Activated CD8-positive, alpha-beta memory T cell treated with anti-CD3 and anti-CD28 coated beads, Interleukin-2, amount 10 ng/mL, durations not matched to agents 7 days and 5 days (primary cell): ENCODE results near the gene KLHL3. TPM values are rescaled to one million over a fixed set of nuclear protein-coding genes. Genes with fewer than 3 reads are reported as not detected.

Experiments
- ATAC-seq: fragments of 150-1000 bp; cut with Tn5 transposase; one replicate; pipeline ENCODE4 v1.10.0; 2021; ENCODE audit warnings: moderate library complexity
- CTCF ChIA-PET: fragments of 350-600 bp; sonication (Branson Sonifier 250); formaldehyde crosslinking; loops from one replicate; lab custom pipeline; 2021; ENCODE audit warnings: antibody characterized with exemption; lab: Charles Lee
- DNase-seq: peaks from one replicate; pipeline ENCODE4 v3.0.0-alpha.2; 2020
- H3K27ac Mint-ChIP-seq: one replicate; pipeline ENCODE4 v1.8.0; 2021; ENCODE audit warnings: mild to moderate bottlenecking, mixed read lengths
- H3K27me3 Mint-ChIP-seq: one replicate; pipeline ENCODE4 v1.8.0; 2021; ENCODE audit warnings: mixed read lengths
- H3K36me3 Mint-ChIP-seq: one replicate; pipeline ENCODE4 v1.8.0; 2021; ENCODE audit warnings: mild to moderate bottlenecking, mixed read lengths
- H3K4me1 Mint-ChIP-seq: one replicate; pipeline ENCODE4 v1.8.0; 2021; ENCODE audit warnings: mixed read lengths
- H3K4me3 Mint-ChIP-seq: one replicate; pipeline ENCODE4 v1.8.0; 2021; ENCODE audit warnings: mild to moderate bottlenecking, moderate library complexity, mixed read lengths
- H3K9me3 Mint-ChIP-seq: one replicate; pipeline ENCODE4 v1.8.0; 2022; ENCODE audit warnings: low read depth, mixed read lengths
- microRNA-seq: library from miRNA; unstranded; fragments of <30 nt; microRNA quantifications from one replicate; pipeline ENCODE4 v1.2.0, GENCODE V29; 2022
- total RNA-seq, 2 experiments: library from RNA; stranded (reverse); gene quantifications; one replicate each; pipeline ENCODE4 v1.2.3, GENCODE V29; 2021

KLHL3 gene
- total RNA-seq, 2 experiments from 2014 or later = 3.0 to 5.7 TPM

DNA sequence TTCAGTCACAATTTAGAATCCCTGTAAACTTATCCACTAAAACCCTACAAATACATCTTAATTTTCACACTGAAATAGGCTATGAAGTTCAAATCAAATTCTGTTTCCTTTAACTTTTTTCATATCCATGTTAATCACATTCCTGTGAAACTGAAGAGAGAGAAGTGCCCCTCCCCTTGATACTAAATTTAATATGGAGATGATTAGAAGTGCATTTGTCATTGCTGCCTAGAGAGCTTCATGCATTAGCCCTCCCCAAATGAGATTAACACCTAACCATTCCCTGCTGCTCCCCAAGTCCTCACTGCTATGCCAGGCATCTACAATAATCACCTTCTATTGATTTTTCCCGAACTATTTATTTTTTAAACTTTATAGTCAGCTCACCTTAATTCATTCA lies 151.6 kb downstream of the KLHL3 start:
- DNase-seq (no peak), ATAC-seq (no peak)
- no peak overlapping the region for H3K4me3 Mint-ChIP-seq
- H3K4me1 Mint-ChIP-seq = peaks cover 5% of the 10 kb centered on the region
- H3K27ac Mint-ChIP-seq = no peak overlapping the region
- CTCF ChIA-PET = no interaction called here
- H3K27me3 Mint-ChIP-seq = peaks cover 27% of the 10 kb centered on the region
- no peaks in the 10 kb centered on the region for H3K36me3 Mint-ChIP-seq
- H3K9me3 Mint-ChIP-seq = no peaks in the 10 kb centered on the region

GRCh38 chr5:137583129-137583528 lies 152.8 kb downstream of the KLHL3 start:
- Mint-ChIP-seq H3K27me3 (peaks cover 20% of the 10 kb centered on the region), H3K27ac (no peak overlapping the region), H3K4me3 (no peak overlapping the region), H3K9me3 (no peaks in the 10 kb centered on the region), H3K36me3 (no peaks in the 10 kb centered on the region), H3K4me1 (no peaks in the 10 kb centered on the region)
- DNase-seq (no peak), ATAC-seq (no peak)
- CTCF ChIA-PET = no interaction called here

DNA sequence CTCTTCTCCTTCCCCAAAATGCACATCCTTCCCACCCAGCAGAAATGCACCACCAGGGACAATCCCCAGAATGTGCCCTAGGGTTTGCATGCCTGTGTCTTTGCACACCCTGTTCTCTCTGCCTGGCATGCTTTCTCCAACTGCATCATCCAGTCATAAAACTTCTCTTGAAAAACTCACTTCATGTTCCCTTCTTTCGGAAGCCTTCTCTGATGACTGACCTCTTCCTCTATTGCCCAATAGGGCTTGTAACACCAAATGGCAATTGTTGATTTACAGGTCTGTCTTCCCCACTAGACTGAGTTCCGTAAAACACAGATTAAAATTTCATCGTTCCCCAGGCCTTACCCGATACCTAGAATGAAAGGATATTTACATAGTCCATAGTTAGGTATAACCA lies 153.7 kb downstream of the KLHL3 start:
- no peak for ATAC-seq
- no peak for DNase-seq
- Mint-ChIP-seq H3K27ac (no peak overlapping the region), H3K27me3 (peaks cover 18% of the 10 kb centered on the region), H3K4me1 (no peaks in the 10 kb centered on the region), H3K4me3 (no peak overlapping the region), H3K9me3 (no peaks in the 10 kb centered on the region), H3K36me3 (no peaks in the 10 kb centered on the region)
- CTCF ChIA-PET = no interaction called here

DNA sequence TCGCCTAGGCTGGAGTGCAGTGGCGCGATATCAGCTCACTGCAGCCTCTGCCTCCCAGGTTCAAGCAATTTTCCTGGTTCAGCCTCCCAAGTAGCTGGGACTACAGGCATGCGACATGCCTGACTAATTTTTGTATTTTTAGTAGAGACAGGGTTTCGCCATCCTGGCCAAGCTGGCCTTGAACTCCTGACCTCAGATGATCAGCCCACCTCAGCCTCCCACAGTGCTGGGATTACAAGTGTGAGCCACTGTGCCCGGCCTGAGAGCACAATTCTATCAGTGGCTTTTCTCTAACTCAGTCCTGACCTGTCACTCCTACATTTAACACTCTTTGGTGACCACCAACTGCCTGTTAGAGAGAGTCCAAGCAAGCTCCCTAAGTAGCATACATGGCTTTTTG lies 154.1 kb downstream of the KLHL3 start:
- Mint-ChIP-seq H3K27ac (no peak overlapping the region), H3K9me3 (no peaks in the 10 kb centered on the region), H3K4me3 (no peak overlapping the region), H3K4me1 (no peaks in the 10 kb centered on the region), H3K27me3 (peaks cover 17% of the 10 kb centered on the region), H3K36me3 (no peaks in the 10 kb centered on the region)
- no peak for DNase-seq
- ATAC-seq = no peak
- CTCF ChIA-PET = no interaction called here

- peaks cover 17% of the 10 kb centered on the region for H3K27me3 Mint-ChIP-seq
- no peaks in the 10 kb centered on the region for H3K36me3 Mint-ChIP-seq
- no peaks in the 10 kb centered on the region for H3K9me3 Mint-ChIP-seq
- DNase-seq (no peak), ATAC-seq (no peak)
- CTCF ChIA-PET = no interaction called here
- H3K4me1 Mint-ChIP-seq = no peaks in the 10 kb centered on the region
- H3K4me3 Mint-ChIP-seq = no peak overlapping the region
- H3K27ac Mint-ChIP-seq = no peak overlapping the region
Observed at GRCh38 chr5:137580030-137580429, 155.9 kb downstream of the KLHL3 start.

GRCh38 chr5:137575847-137576246 lies 160.0 kb downstream of the KLHL3 start:
- CTCF ChIA-PET = no interaction called here
- peaks cover 27% of the 10 kb centered on the region for H3K27me3 Mint-ChIP-seq
- DNase-seq = no peak
- H3K27ac Mint-ChIP-seq = no peak overlapping the region
- no peaks in the 10 kb centered on the region for H3K9me3 Mint-ChIP-seq
- no peak for ATAC-seq
- no peaks in the 10 kb centered on the region for H3K4me1 Mint-ChIP-seq
- H3K36me3 Mint-ChIP-seq = no peaks in the 10 kb centered on the region
- H3K4me3 Mint-ChIP-seq = no peak overlapping the region

GRCh38 chr5:137575211-137575610 lies 160.7 kb downstream of the KLHL3 start:
- DNase-seq (no peak), ATAC-seq (no peak)
- peaks cover 27% of the 10 kb centered on the region for H3K27me3 Mint-ChIP-seq
- no peaks in the 10 kb centered on the region for H3K9me3 Mint-ChIP-seq
- CTCF ChIA-PET = no interaction called here
- no peaks in the 10 kb centered on the region for H3K36me3 Mint-ChIP-seq
- H3K4me3 Mint-ChIP-seq = no peak overlapping the region
- H3K27ac Mint-ChIP-seq = no peak overlapping the region
- H3K4me1 Mint-ChIP-seq = no peaks in the 10 kb centered on the region

GRCh38 chr5:137573376-137573775 lies 162.5 kb downstream of the KLHL3 start:
- peaks cover 26% of the 10 kb centered on the region for H3K27me3 Mint-ChIP-seq
- H3K27ac Mint-ChIP-seq = no peak overlapping the region
- CTCF ChIA-PET = no interaction called here
- H3K36me3 Mint-ChIP-seq = no peaks in the 10 kb centered on the region
- no peak overlapping the region for H3K4me3 Mint-ChIP-seq
- no peaks in the 10 kb centered on the region for H3K4me1 Mint-ChIP-seq
- DNase-seq (no peak), ATAC-seq (no peak)
- H3K9me3 Mint-ChIP-seq = no peaks in the 10 kb centered on the region

GRCh38 chr5:137572042-137572695 lies 163.7 kb downstream of the KLHL3 start:
- ATAC-seq (no peak), DNase-seq (no peak)
- Mint-ChIP-seq H3K27me3 (peaks cover 26% of the 10 kb centered on the region), H3K4me3 (no peak overlapping the region), H3K27ac (no peak overlapping the region), H3K9me3 (no peaks in the 10 kb centered on the region), H3K4me1 (no peaks in the 10 kb centered on the region), H3K36me3 (no peaks in the 10 kb centered on the region)
- CTCF ChIA-PET = no interaction called here

GRCh38 chr5:137570070-137570469 lies 165.8 kb downstream of the KLHL3 start:
- no peak for ATAC-seq
- no peak for DNase-seq
- Mint-ChIP-seq H3K4me3 (no peak overlapping the region), H3K9me3 (no peaks in the 10 kb centered on the region), H3K4me1 (no peaks in the 10 kb centered on the region), H3K27me3 (peaks cover 23% of the 10 kb centered on the region), H3K36me3 (no peaks in the 10 kb centered on the region), H3K27ac (no peak overlapping the region)
- CTCF ChIA-PET = no interaction called here

Small RNA genes lying within 50 kb of the gene (microRNA-seq; reads per million reads assigned to microRNA genes)
- gene MIR874 = 121 reads per million, percentile 67 among the genes with 10 or more reads in this experiment

Other genes with a start within 250 kb of the KLHL3 start
- gene SPOCK1, start 236.8 kb downstream of the KLHL3 start, total RNA-seq = under 1 TPM; 0.16 to 0.38 TPM
- 10 to 100 TPM; 26.0 to 34.0 TPM for gene HNRNPA0, start 18.3 kb upstream of the KLHL3 start, total RNA-seq
- not detected for gene MYOT, start 131.8 kb upstream of the KLHL3 start, total RNA-seq
- gene PKD2L2, start 153.4 kb upstream of the KLHL3 start, total RNA-seq = under 1 TPM in 1 of 2 experiments, not detected in 1; 0.38 TPM